Measurements from ENCODE around the gene NLRP12. TPM values are rescaled to one million over a fixed set of nuclear protein-coding genes. Genes with fewer than 3 reads are reported as not detected.
"Not testable (repeated sequence)": the region's sequence is repeated elsewhere in the genome, so short reads cannot be mapped to it uniquely, and the experiment has no call there.

Gene NLRP12
- polyA plus RNA-seq, 1 of the 3 experiments (the other 2 are of a cell fraction): 0.02 TPM

GRCh38 chr19:53785196-53785889 lies 38.8 kb downstream of the NLRP12 start:
- Histone ChIP-seq H3F3A (replicated peaks; ENCODE audit: insufficient read depth) (no peaks in the 10 kb centered on the region), H3K36me3 (replicated peaks in 1 of 2; ENCODE audit: control insufficient read depth in 1 of 2, insufficient read depth in 2 of 2, low read length in 1 of 2) (no peaks in the 10 kb centered on the region), H3K9me3 (no peaks in the 10 kb centered on the region), H3K4me3 (ENCODE audit: low read depth in 2 of 2, low read length in 1 of 2) (no peak overlapping the region), H3K4me1 (ENCODE audit: control insufficient read depth in 1 of 2, insufficient read depth in 2 of 2, low read depth in 1 of 2, low read length in 1 of 2) (no peaks in the 10 kb centered on the region), H2AFZ (ENCODE audit: low read depth) (no peak overlapping the region), H3K9ac (no peak overlapping the region), H4K20me1 (ENCODE audit: insufficient read depth) (no peaks in the 10 kb centered on the region), H3K27ac (ENCODE audit: low read depth in 2 of 2, low read length in 1 of 2) (no peak overlapping the region), H3K27me3 (ENCODE audit: insufficient read depth) (peaks cover 84% of the 10 kb centered on the region), H3K9me2 (no peaks in the 10 kb centered on the region), H3K79me2 (ENCODE audit: insufficient read depth) (no peaks in the 10 kb centered on the region), H3K4me2 (no peak overlapping the region)
- ChIA-PET CTCF (interaction anchor here (0.6 to 1.2 kb wide), 3 partner anchors 8 to 1519 kb away, joined by 3 to 4 read pairs (median 3); no protein-coding TSS in a partner anchor), POLR2A (no interaction called here)
- TF ChIP-seq TAF1 (IDR thresholded peaks at IDR 0.05; ENCODE audit: borderline replicate concordance, low read depth, low read length): no peak
- 19% methylated on average over 11 of the region's 11 CpGs for WGBS (ENCODE audit: low lambda C conversion rate)
- DNase-seq: no peak

- H3K27me3 ChIP-seq (ENCODE audit: insufficient read depth): peaks cover 66% of the 10 kb centered on the region
- H3K36me3 ChIP-seq (replicated peaks in 1 of 2; ENCODE audit: control insufficient read depth in 1 of 2, insufficient read depth in 2 of 2, low read length in 1 of 2): no peaks in the 10 kb centered on the region
- no peaks in the 10 kb centered on the region for H3F3A ChIP-seq (replicated peaks; ENCODE audit: insufficient read depth)
- no peaks in the 10 kb centered on the region for H3K9me3 ChIP-seq
- H3K4me1 ChIP-seq (ENCODE audit: control insufficient read depth in 1 of 2, insufficient read depth in 2 of 2, low read depth in 1 of 2, low read length in 1 of 2): no peaks in the 10 kb centered on the region
- H2AFZ ChIP-seq (ENCODE audit: low read depth): no peak overlapping the region
- ChIA-PET POLR2A (no interaction called here), CTCF (interaction anchor here (0.6 to 2.9 kb wide), 3 partner anchors 9 to 233 kb away, joined by 3 to 15 read pairs (median 4); no protein-coding TSS in a partner anchor)
- no peaks in the 10 kb centered on the region for H3K79me2 ChIP-seq (ENCODE audit: insufficient read depth)
- no peaks in the 10 kb centered on the region for H3K9me2 ChIP-seq
- no peak overlapping the region for H3K4me3 ChIP-seq (ENCODE audit: low read depth in 2 of 2, low read length in 1 of 2)
- H3K4me2 ChIP-seq: no peak overlapping the region
- H3K9ac ChIP-seq: no peak overlapping the region
- DNase-seq: no peak
- H3K27ac ChIP-seq (ENCODE audit: low read depth in 2 of 2, low read length in 1 of 2): no peak overlapping the region
- 32% methylated on average over 4 of the region's 4 CpGs for WGBS (ENCODE audit: low lambda C conversion rate)
- H4K20me1 ChIP-seq (ENCODE audit: insufficient read depth): no peaks in the 10 kb centered on the region
- no peak for TF ChIP-seq SIN3A (IDR thresholded peaks at IDR 0.05; ENCODE audit: borderline replicate concordance, low read depth, low read length)
- TF ChIP-seq CTCF (IDR thresholded peaks at IDR 0.05): no peak
- no peak for TF ChIP-seq RCOR1 (IDR thresholded peaks at IDR 0.05; ENCODE audit: low read length)
- TF ChIP-seq MEF2A (IDR thresholded peaks at IDR 0.05; ENCODE audit: borderline replicate concordance, low read depth): no peak
- TF ChIP-seq EP300 (IDR thresholded peaks at IDR 0.05; ENCODE audit: borderline replicate concordance in 1 of 2, low read depth in 1 of 2, low read length in 1 of 2): no peak
- no peak for TF ChIP-seq MXI1 (IDR thresholded peaks at IDR 0.05; ENCODE audit: low read depth, low read length)
- TF ChIP-seq PBX3 (IDR thresholded peaks at IDR 0.05): no peak
- TF ChIP-seq ZBTB33 (IDR thresholded peaks at IDR 0.05; ENCODE audit: borderline replicate concordance, low read depth): no peak
These were observed 41.4 kb downstream of the NLRP12 start for GRCh38 chr19:53782698-53783097.

- H3K27ac ChIP-seq (ENCODE audit: low read depth in 2 of 2, low read length in 1 of 2); DNase-seq; H3F3A ChIP-seq (replicated peaks; ENCODE audit: insufficient read depth); H3K79me2 ChIP-seq (ENCODE audit: insufficient read depth); H3K9ac ChIP-seq; H3K4me3 ChIP-seq (ENCODE audit: low read depth in 2 of 2, low read length in 1 of 2); H3K9me3 ChIP-seq; POLR2A ChIA-PET; H2AFZ ChIP-seq (ENCODE audit: low read depth); H3K4me1 ChIP-seq (ENCODE audit: control insufficient read depth in 1 of 2, insufficient read depth in 2 of 2, low read depth in 1 of 2, low read length in 1 of 2); H3K36me3 ChIP-seq (replicated peaks in 1 of 2; ENCODE audit: control insufficient read depth in 1 of 2, insufficient read depth in 2 of 2, low read length in 1 of 2); H3K9me2 ChIP-seq; H4K20me1 ChIP-seq (ENCODE audit: insufficient read depth); H3K4me2 ChIP-seq: not testable (repeated sequence)
- peaks cover 52% of the 10 kb centered on the region for H3K27me3 ChIP-seq (ENCODE audit: insufficient read depth)
- 34% methylated on average over 6 of the region's 8 CpGs for WGBS (ENCODE audit: low lambda C conversion rate)
- CTCF ChIA-PET: interaction anchor here (2.9 kb wide), 1 partner anchor 12 kb away, joined by 15 read pairs; no protein-coding TSS in a partner anchor
These were observed 42.8 kb downstream of the NLRP12 start for GRCh38 chr19:53781332-53781731.
